Measurements from ENCODE around the gene HAAO. TPM values are rescaled to one million over a fixed set of nuclear protein-coding genes. Genes with fewer than 3 reads are reported as not detected.

Gene HAAO
- total and polyA plus RNA-seq, 2 experiments from 2014 or later = 2.6 to 3.2 TPM

DNA sequence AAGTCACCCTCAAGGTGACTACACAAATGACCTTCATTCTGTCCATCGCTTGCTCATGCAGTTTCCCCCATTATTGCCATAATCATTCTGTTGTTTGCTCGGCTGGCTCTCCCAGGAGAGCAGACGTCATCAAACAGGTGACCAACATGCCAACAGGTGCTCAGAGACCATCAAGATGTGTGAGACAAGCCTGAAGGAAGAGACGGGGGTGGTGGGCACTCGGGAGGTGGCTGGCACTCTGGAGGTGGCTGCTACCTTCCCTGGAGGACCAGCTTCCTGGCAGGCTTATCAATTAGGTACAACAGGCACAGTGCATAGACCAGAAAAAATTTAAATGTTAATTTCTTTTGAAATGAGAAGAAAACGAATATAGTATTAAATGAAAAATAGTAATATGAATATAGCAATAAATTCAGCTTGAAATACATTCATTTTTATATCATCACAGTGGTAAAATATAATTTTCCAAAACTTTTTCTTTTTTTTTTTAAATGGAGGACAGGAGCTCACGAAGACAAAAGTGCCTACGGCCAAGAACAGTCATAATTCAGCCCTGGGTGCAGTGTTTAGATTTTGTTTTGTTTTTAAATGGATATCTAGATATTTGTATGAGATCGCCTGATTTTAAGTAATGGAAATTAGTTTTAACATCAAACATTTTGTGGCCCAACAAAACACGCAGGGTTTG is 16.9 kb upstream of the HAAO start:
- H3K27ac Mint-ChIP-seq = peak overlapping the region; percentile 77; the same call in 1 of the 2 replicates
- H3K9me3 Mint-ChIP-seq = peaks cover 14% of the 10 kb centered on the region; the same call in 2 of the 3 replicates
- peak overlapping the region; percentile 79 for H3K4me3 Mint-ChIP-seq
- DNase-seq (ENCODE audit: low spot score) (no peak), ATAC-seq (no peak)
- H3K36me3 Mint-ChIP-seq (ENCODE audit: low read depth) = peaks cover 12% of the 10 kb centered on the region
- peak overlapping the region; percentile 74 for H3K4me2 ChIP-seq
- H3K4me3 ChIP-seq = peak overlapping the region; percentile 96
- H3K27me3 Mint-ChIP-seq (ENCODE audit: insufficient read depth, low read depth, poor library complexity) = peaks cover 19% of the 10 kb centered on the region
- no peak overlapping the region for H2AFZ ChIP-seq
- no peaks in the 10 kb centered on the region for H3K9me2 ChIP-seq (ENCODE audit: insufficient read depth)
- peaks cover 7% of the 10 kb centered on the region for H3K4me1 Mint-ChIP-seq
- peaks cover 8% of the 10 kb centered on the region; the same call in 1 of the 2 replicates for H3F3A ChIP-seq (replicated peaks; ENCODE audit: low read depth)
- no peaks in the 10 kb centered on the region; the same call in 1 of the 2 replicates for H3K36me3 ChIP-seq (ENCODE audit: insufficient read depth)
- no peaks in the 10 kb centered on the region for H3K79me2 ChIP-seq (replicated peaks; ENCODE audit: insufficient read depth)
- H4K20me1 ChIP-seq (replicated peaks; ENCODE audit: insufficient read depth) = no peaks in the 10 kb centered on the region
- H3K27me3 ChIP-seq (ENCODE audit: insufficient read depth) = no peaks in the 10 kb centered on the region
- no peak overlapping the region; the same call in 1 of the 2 replicates for H3K27ac ChIP-seq (ENCODE audit: low read depth)
- TF ChIP-seq CREB1 (CRISPR knock-in tag; IDR thresholded peaks at IDR 0.05; ENCODE audit: low read depth) = no peak
- TF ChIP-seq EZH2 (IDR thresholded peaks at IDR 0.05; ENCODE audit: low read depth, unreplicated experiment) = no peak
- no peak for TF ChIP-seq ETS1 (IDR thresholded peaks at IDR 0.05)
- TF ChIP-seq JUNB (IDR thresholded peaks at IDR 0.05; ENCODE audit: unreplicated experiment) = no peak
- H3K4me1 ChIP-seq (ENCODE audit: insufficient read depth) = peaks cover 5% of the 10 kb centered on the region

DNA sequence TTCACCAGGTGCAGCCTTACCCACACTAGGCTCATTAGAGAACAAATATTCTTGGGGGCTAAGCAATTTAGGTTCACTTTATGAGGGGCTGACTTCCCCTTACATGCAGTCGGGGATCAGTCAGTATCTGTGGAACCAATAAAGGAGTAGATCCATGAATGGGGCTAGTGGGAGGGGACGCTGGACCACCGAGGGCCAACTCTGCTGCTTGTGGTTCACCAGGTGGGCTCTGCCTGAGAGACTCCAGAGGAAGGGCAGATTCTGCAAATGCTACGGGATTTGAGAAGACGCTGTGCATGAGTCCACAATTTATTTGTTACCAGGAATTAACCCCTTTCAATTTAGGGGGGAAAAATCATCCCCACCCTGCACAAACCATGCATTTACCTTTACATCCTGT is 15.9 kb upstream of the HAAO start:
- Histone ChIP-seq H3F3A (replicated peaks; ENCODE audit: low read depth) (peaks cover 8% of the 10 kb centered on the region; the same call in 1 of the 2 replicates), H2AFZ (no peak overlapping the region), H3K36me3 (ENCODE audit: insufficient read depth) (no peaks in the 10 kb centered on the region), H3K4me3 (no peak overlapping the region), H4K20me1 (replicated peaks; ENCODE audit: insufficient read depth) (no peaks in the 10 kb centered on the region), H3K27ac (ENCODE audit: low read depth) (no peak overlapping the region), H3K27me3 (ENCODE audit: insufficient read depth) (no peaks in the 10 kb centered on the region), H3K4me1 (ENCODE audit: insufficient read depth) (peaks cover 5% of the 10 kb centered on the region), H3K4me2 (no peak overlapping the region), H3K79me2 (replicated peaks; ENCODE audit: insufficient read depth) (no peaks in the 10 kb centered on the region), H3K9me2 (ENCODE audit: insufficient read depth) (no peaks in the 10 kb centered on the region)
- Mint-ChIP-seq H3K4me3 (0 out of 3 replicates have a peak overlapping the region, but pooled peaks have one; percentile 7), H3K9me3 (peaks cover 5% of the 10 kb centered on the region; the same call in 2 of the 3 replicates), H3K27me3 (ENCODE audit: insufficient read depth, low read depth, poor library complexity) (peaks cover 19% of the 10 kb centered on the region), H3K36me3 (ENCODE audit: low read depth) (peaks cover 5% of the 10 kb centered on the region), H3K4me1 (peaks cover 7% of the 10 kb centered on the region), H3K27ac (no peak overlapping the region)
- DNase-seq (ENCODE audit: low spot score) (no peak), ATAC-seq (no peak)
- no peak for TF ChIP-seq CTCF (conservative IDR thresholded peaks at IDR 0.05; ENCODE audit: low read depth in 2 of 2)
- TF ChIP-seq, protein P1, sequence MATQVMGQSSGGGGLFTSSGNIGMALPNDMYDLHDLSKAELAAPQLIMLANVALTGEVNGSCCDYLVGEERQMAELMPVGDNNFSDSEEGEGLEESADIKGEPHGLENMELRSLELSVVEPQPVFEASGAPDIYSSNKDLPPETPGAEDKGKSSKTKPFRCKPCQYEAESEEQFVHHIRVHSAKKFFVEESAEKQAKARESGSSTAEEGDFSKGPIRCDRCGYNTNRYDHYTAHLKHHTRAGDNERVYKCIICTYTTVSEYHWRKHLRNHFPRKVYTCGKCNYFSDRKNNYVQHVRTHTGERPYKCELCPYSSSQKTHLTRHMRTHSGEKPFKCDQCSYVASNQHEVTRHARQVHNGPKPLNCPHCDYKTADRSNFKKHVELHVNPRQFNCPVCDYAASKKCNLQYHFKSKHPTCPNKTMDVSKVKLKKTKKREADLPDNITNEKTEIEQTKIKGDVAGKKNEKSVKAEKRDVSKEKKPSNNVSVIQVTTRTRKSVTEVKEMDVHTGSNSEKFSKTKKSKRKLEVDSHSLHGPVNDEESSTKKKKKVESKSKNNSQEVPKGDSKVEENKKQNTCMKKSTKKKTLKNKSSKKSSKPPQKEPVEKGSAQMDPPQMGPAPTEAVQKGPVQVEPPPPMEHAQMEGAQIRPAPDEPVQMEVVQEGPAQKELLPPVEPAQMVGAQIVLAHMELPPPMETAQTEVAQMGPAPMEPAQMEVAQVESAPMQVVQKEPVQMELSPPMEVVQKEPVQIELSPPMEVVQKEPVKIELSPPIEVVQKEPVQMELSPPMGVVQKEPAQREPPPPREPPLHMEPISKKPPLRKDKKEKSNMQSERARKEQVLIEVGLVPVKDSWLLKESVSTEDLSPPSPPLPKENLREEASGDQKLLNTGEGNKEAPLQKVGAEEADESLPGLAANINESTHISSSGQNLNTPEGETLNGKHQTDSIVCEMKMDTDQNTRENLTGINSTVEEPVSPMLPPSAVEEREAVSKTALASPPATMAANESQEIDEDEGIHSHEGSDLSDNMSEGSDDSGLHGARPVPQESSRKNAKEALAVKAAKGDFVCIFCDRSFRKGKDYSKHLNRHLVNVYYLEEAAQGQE (IDR thresholded peaks at IDR 0.05; ENCODE audit: unreplicated experiment) = no peak
- no peak for TF ChIP-seq NANOG (IDR thresholded peaks at IDR 0.05; ENCODE audit: borderline replicate concordance)
- TF ChIP-seq JUNB (IDR thresholded peaks at IDR 0.05; ENCODE audit: unreplicated experiment) = no peak
- no peak for TF ChIP-seq ZNF114 (CRISPR knock-in tag; IDR thresholded peaks at IDR 0.05)
- TF ChIP-seq EZH2 (IDR thresholded peaks at IDR 0.05; ENCODE audit: low read depth, unreplicated experiment) = no peak
